Hepatocyte (in vitro differentiated cells): Measurements from ENCODE around the gene MYBPH. TPM values are rescaled to one million over a fixed set of nuclear protein-coding genes. Genes with fewer than 3 reads are reported as not detected.

Source experiments
- DNase-seq: peaks from one replicate; pipeline ENCODE4 v3.0.0-alpha.2; 2016; ENCODE audit warnings: low spot score
- H2AFZ ChIP-seq: fragments of 200-600 bp; sonication (generic); 2 replicates; pipeline ENCODE4 v1.6.0; 2016; ENCODE audit warnings: antibody characterized with exemption, mild to moderate bottlenecking
- H3K27ac ChIP-seq: fragments of 200-600 bp; sonication (generic); 2 replicates; pipeline ENCODE4 v1.5.1; 2016; ENCODE audit warnings: mild to moderate bottlenecking
- H3K27me3 ChIP-seq: fragments of 200-600 bp; sonication (generic); 2 replicates; pipeline ENCODE4 v1.6.1; 2016
- H3K36me3 ChIP-seq: fragments of 200-600 bp; sonication (generic); replicated peaks from 2 replicates; pipeline ENCODE4 v1.5.1; 2016; ENCODE audit warnings: low read depth; ENCODE audit not compliant: insufficient read depth
- H3K4me1 ChIP-seq: fragments of 200-600 bp; sonication (generic); 2 replicates; pipeline ENCODE4 v1.5.1; 2016; ENCODE audit warnings: mild to moderate bottlenecking, moderate library complexity; ENCODE audit not compliant: insufficient read depth
- H3K4me2 ChIP-seq: fragments of 200-600 bp; sonication (generic); 2 replicates; pipeline ENCODE4 v1.6.0; 2016
- H3K4me3 ChIP-seq: fragments of 200-600 bp; sonication (generic); 2 replicates; pipeline ENCODE4 v1.5.1; 2016; ENCODE audit warnings: mild to moderate bottlenecking
- H3K79me2 ChIP-seq: fragments of 200-600 bp; sonication (generic); 2 replicates; pipeline ENCODE4 v1.6.0; 2017; ENCODE audit warnings: mild to moderate bottlenecking
- H3K9me2 ChIP-seq: fragments of 200-600 bp; sonication (generic); replicated peaks from 2 replicates; pipeline ENCODE4 v1.6.0; 2017; ENCODE audit warnings: mild to moderate bottlenecking; ENCODE audit not compliant: insufficient read depth
- H3K9me3 ChIP-seq: fragments of 200-600 bp; sonication (generic); 2 replicates; pipeline ENCODE4 v1.5.1; 2016; ENCODE audit warnings: low read depth, mild to moderate bottlenecking
- H4K20me1 ChIP-seq: fragments of 200-600 bp; sonication (generic); 2 replicates; pipeline ENCODE4 v1.6.0; 2016; ENCODE audit warnings: mild to moderate bottlenecking; ENCODE audit not compliant: insufficient read depth, poor library complexity, severe bottlenecking
- EZH2 ChIP-seq: fragments of 200-600 bp; sonication (generic); IDR thresholded peaks from 2 replicates; pipeline ENCODE4 v1.6.1; 2016; ENCODE audit warnings: antibody characterized with exemption, mild to moderate bottlenecking, borderline replicate concordance
- EZH2phosphoT487 ChIP-seq: fragments of 200-600 bp; sonication (generic); IDR thresholded peaks from one replicate; pipeline ENCODE4 v1.6.1; 2018; ENCODE audit warnings: antibody characterized with exemption, mild to moderate bottlenecking, low read depth, moderate library complexity; ENCODE audit not compliant: unreplicated experiment, severe bottlenecking
- WGBS: methylation state at CpG from one replicate; pipeline ENCODE4 v1.1.6; 2016; ENCODE audit warnings: low lambda C conversion rate; ENCODE audit errors: missing lambda C conversion rate; 5-methylcytosine and 5-hydroxymethylcytosine counted together
- polyA plus RNA-seq: library from polyadenylated mRNA; unstranded; fragments of >200 nt; fragmentation: Nextera tagmentation; extraction: Ambion mirVana; gene quantifications from 2 replicates; pipeline ENCODE4 v1.2.1, GENCODE V29; 2016
- total RNA-seq: library from RNA; depleted of rRNA; stranded (reverse); fragments of >200 nt; gene quantifications from 2 replicates; pipeline ENCODE4 v1.2.3, GENCODE V29; 2014
- TF ChIP-seq, protein P1 (sequence below): fragments of 200-600 bp; sonication (generic); IDR thresholded peaks from 2 replicates; pipeline ENCODE4 v1.5.1; 2016; ENCODE audit warnings: antibody characterized with exemption, mild to moderate bottlenecking; ENCODE audit not compliant: poor library complexity

Gene MYBPH
- total and polyA plus RNA-seq, 2 experiments from 2014 or later: 0.70 TPM; not detected in 1

DNA sequence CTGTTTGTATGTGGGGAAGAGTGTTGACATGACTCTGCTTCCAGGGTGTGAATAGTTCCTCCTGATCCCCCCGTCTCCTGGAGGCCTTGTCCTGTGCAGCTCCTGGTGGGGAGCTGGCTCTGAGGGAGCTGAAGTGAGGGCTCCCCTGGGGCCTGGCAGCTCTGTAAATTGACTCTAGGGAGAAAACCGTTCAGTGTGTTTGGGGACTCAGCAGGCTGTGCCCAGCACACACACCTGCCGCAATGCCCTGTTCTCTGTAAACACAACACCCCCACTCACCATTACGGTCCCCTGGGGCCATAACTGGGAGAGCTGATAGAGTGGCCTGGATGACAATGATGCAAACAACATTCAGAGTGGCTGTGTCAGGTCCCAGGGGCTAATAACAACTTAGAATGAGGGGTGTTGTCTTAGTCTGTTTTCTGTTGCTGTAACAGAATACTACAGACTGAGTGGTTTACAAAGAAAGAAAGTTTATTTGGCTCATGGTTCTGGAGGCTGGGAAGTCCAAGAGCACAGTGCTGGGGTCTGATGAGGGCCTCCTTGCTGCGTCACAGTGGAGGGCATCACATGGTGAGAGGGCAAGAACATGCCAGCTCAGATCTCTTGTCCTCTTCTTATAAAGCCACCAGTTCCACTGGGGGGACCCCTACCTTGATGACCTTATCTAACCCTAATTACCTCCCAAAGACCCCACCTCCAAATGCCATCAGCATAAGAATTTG, 32.8 kb downstream of the MYBPH start:
- Histone ChIP-seq H3K4me1 (no peaks in the 10 kb centered on the region), H3K36me3 (no peaks in the 10 kb centered on the region), H4K20me1 (no peaks in the 10 kb centered on the region), H3K4me3 (no peak overlapping the region), H3K9me3 (no peaks in the 10 kb centered on the region), H3K27me3 (no peaks in the 10 kb centered on the region), H2AFZ (no peak overlapping the region), H3K79me2 (no peaks in the 10 kb centered on the region), H3K27ac (no peak overlapping the region), H3K9me2 (no peaks in the 10 kb centered on the region), H3K4me2 (no peak overlapping the region)
- WGBS: 82% methylated on average over 5 of the region's 5 CpGs
- TF ChIP-seq EZH2 (no peak), EZH2phosphoT487 (no peak)
- TF ChIP-seq, protein P1, sequence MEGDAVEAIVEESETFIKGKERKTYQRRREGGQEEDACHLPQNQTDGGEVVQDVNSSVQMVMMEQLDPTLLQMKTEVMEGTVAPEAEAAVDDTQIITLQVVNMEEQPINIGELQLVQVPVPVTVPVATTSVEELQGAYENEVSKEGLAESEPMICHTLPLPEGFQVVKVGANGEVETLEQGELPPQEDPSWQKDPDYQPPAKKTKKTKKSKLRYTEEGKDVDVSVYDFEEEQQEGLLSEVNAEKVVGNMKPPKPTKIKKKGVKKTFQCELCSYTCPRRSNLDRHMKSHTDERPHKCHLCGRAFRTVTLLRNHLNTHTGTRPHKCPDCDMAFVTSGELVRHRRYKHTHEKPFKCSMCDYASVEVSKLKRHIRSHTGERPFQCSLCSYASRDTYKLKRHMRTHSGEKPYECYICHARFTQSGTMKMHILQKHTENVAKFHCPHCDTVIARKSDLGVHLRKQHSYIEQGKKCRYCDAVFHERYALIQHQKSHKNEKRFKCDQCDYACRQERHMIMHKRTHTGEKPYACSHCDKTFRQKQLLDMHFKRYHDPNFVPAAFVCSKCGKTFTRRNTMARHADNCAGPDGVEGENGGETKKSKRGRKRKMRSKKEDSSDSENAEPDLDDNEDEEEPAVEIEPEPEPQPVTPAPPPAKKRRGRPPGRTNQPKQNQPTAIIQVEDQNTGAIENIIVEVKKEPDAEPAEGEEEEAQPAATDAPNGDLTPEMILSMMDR: no peak
- no peak for DNase-seq

DNA sequence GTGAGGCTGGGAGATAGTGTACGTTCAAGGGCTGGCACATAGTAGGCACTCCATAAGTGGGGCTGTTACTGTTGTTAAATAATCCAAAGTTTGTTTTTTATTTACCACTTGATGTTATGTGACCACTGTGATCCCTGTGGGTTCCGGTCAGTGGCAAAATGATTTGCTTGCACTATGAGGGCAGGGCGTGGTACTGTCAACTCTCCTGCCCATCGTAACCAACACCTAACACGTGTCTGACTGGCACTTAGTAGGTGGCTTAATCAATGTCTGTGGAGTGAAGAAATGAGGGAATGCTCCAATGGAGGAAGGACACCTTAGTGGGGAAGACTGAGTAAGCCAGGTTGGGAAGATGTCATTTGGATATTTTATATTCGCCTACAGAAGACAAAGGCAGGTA, 33.5 kb downstream of the MYBPH start:
- Histone ChIP-seq H3K27me3 (no peaks in the 10 kb centered on the region), H3K9me3 (no peaks in the 10 kb centered on the region), H3K27ac (no peak overlapping the region), H3K4me1 (no peaks in the 10 kb centered on the region), H2AFZ (no peak overlapping the region), H3K4me3 (no peak overlapping the region), H3K9me2 (no peaks in the 10 kb centered on the region), H3K36me3 (no peaks in the 10 kb centered on the region), H3K79me2 (no peaks in the 10 kb centered on the region), H4K20me1 (no peaks in the 10 kb centered on the region), H3K4me2 (no peak overlapping the region)
- 93% methylated on average over 6 of the region's 6 CpGs for WGBS
- DNase-seq: no peak
- TF ChIP-seq, protein P1: no peak
- TF ChIP-seq EZH2phosphoT487: no peak
- TF ChIP-seq EZH2: no peak

DNA sequence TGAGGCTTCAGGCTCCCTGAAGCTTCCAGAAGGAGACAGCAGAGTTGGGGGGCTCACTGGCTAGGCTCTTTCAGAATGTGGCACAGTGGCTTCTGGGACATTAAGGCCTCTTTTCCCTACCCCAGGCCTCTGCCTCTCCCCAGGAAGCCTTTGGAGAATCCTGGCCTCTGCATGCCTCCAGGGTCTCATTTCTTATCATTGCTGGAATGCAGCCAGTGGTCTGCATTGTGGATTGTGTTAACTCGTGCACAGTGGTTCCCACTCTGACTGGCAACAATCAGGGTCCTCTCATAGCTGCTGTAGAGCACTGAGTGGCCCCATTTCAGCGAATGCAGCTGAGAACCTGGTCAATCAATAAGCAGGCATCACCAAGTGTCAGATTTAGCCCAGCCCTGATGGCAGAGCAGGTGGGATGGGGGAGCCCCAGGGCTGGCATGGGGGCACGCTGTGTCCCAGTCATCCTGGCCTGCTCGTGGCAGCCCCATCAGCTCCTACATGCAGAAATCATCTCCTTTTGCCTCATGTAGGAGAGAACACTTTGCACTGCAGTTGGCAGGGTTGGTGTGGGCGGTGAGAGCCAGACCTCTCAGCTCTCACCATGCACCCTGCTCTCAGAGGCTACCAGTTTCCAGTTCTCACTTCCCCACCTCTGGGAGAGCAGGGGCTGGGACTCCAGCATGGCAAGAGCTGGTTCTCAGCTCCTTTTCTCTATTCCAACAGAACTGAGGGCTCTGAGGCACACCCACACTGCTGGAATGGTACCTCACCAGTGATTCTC, 34.7 kb downstream of the MYBPH start:
- no peak overlapping the region for H3K4me2 ChIP-seq
- no peak overlapping the region for H3K27ac ChIP-seq
- no peak overlapping the region for H3K4me3 ChIP-seq
- TF ChIP-seq, protein P1: no peak
- TF ChIP-seq EZH2: no peak
- no peak for TF ChIP-seq EZH2phosphoT487
- no peaks in the 10 kb centered on the region for H3K4me1 ChIP-seq
- no peaks in the 10 kb centered on the region for H3K36me3 ChIP-seq
- no peaks in the 10 kb centered on the region for H3K27me3 ChIP-seq
- DNase-seq: no peak
- no peaks in the 10 kb centered on the region for H3K9me3 ChIP-seq
- 73% methylated on average over 5 of the region's 5 CpGs for WGBS
- no peaks in the 10 kb centered on the region for H3K79me2 ChIP-seq
- no peaks in the 10 kb centered on the region for H4K20me1 ChIP-seq
- H3K9me2 ChIP-seq: no peaks in the 10 kb centered on the region
- H2AFZ ChIP-seq: no peak overlapping the region
